K562 (cell line): Measurements from ENCODE around the gene KATNAL1. TPM values are rescaled to one million over a fixed set of nuclear protein-coding genes. Genes with fewer than 3 reads are reported as not detected.
A peak's percentile ranks its signal among the peaks of the same experiment; 100 is the strongest.

Source experiments
- ATAC-seq: fragments of 200-7000 bp; cut with Tn5 transposase; 3 replicates; pipeline ENCODE4 v1.9.1; 2020; ENCODE audit warnings: moderate library complexity
- BruUV-seq: library from RNA; stranded (reverse); fragments of 400-500 nt; replicated peaks from 2 replicates; lab custom pipeline; 2021; lab: Mats Ljungman, UMichigan
- CTCF ChIA-PET: fragments of 300-600 bp; formaldehyde crosslinking; extraction: SDS; loops from one replicate; lab custom pipeline; 2021; ENCODE audit warnings: low intra/inter-chr PET ratio; lab: Yijun Ruan, JAX
- POLR2A ChIA-PET: fragments of 300-600, 350-650 bp; sonication (Branson Sonifier 250); formaldehyde crosslinking; extraction: SDS; loops from one replicate; lab custom pipeline; 2021; ENCODE audit warnings: antibody characterized with exemption, inconsistent platforms; lab: Yijun Ruan, JAX
- DNase-seq, 4 experiments: peaks; one replicate each; pipeline versions ENCODE4 v3.0.0 to v3.0.0-alpha.2; 2011 to 2018; ENCODE audit warnings: low spot score in 3 of 4, mixed read lengths in 3 of 4; ENCODE audit errors: extremely low read depth in 1 of 4
- FAIRE-seq: peaks from 2 replicates; lab custom pipeline; 2011; peaks lifted over from hg19 to GRCh38; lab: Jason Lieb, UNC
- H2AFZ ChIP-seq: 2 replicates; pipeline ENCODE4 v1.6.0; 2011; ENCODE audit warnings: low read depth, low read length, control low read depth, inconsistent platforms
- H3K27ac ChIP-seq: fragments of 200-600 bp; 3 replicates; pipeline ENCODE4 v1.8.0; 2011; ENCODE audit warnings: low read depth, mild to moderate bottlenecking, control low read depth, inconsistent platforms, low read length, moderate library complexity, mixed read lengths; ENCODE audit errors: extremely low read depth
- H3K27me3 ChIP-seq, 2 experiments: fragments of 300-600 bp in 1 of 2; 2 replicates in 1 of 2; 3 replicates in 1 of 2; pipeline versions ENCODE4 v1.6.0 to v1.8.0; 2011; ENCODE audit warnings: inconsistent platforms in 2 of 2, low read length in 2 of 2, mild to moderate bottlenecking in 1 of 2, mixed read lengths in 1 of 2, moderate library complexity in 1 of 2; ENCODE audit not compliant: control insufficient read depth in 2 of 2, insufficient read depth in 2 of 2
- H3K36me3 ChIP-seq: fragments of 300-600 bp; 3 replicates; pipeline ENCODE4 v1.8.0; 2011; ENCODE audit warnings: mild to moderate bottlenecking, low read length, inconsistent platforms; ENCODE audit not compliant: control insufficient read depth, insufficient read depth
- H3K4me1 ChIP-seq, 2 experiments: fragments of 200-600 bp in 1 of 2; replicated peaks in 1 of 2; 2 replicates in 1 of 2; 3 replicates in 1 of 2; pipeline versions ENCODE4 v1.5.1 to v1.8.0; 2011; ENCODE audit warnings: inconsistent platforms in 2 of 2, low read length in 2 of 2, mild to moderate bottlenecking in 1 of 2, mixed read lengths in 1 of 2, moderate library complexity in 1 of 2; ENCODE audit not compliant: control insufficient read depth in 2 of 2, insufficient read depth in 2 of 2
- H3K4me2 ChIP-seq: 2 replicates; pipeline ENCODE4 v1.6.1; 2011; ENCODE audit warnings: low read length, control low read depth, inconsistent platforms, mixed read lengths; ENCODE audit not compliant: insufficient read depth
- H3K4me3 ChIP-seq: fragments of 200-600 bp; sonication (generic), shearing (Covaris generic); 2 replicates; pipeline ENCODE4 v1.5.1; 2016; ENCODE audit warnings: control low read depth, inconsistent platforms
- H3K79me2 ChIP-seq: fragments of 200-600 bp; 3 replicates; pipeline ENCODE4 v1.8.0; 2011; ENCODE audit warnings: low read length, inconsistent platforms; ENCODE audit not compliant: control insufficient read depth, insufficient read depth
- H3K9ac ChIP-seq, 2 experiments: 2 replicates each; pipeline versions ENCODE4 v1.6.0 to v1.6.1; 2011; ENCODE audit warnings: low read depth in 2 of 2, low read length in 2 of 2, control low read depth in 1 of 2, inconsistent platforms in 1 of 2, mild to moderate bottlenecking in 1 of 2, mixed read lengths in 1 of 2; ENCODE audit not compliant: insufficient read depth in 1 of 2
- H3K9me1 ChIP-seq: one replicate; pipeline ENCODE4 v1.6.0; 2011; ENCODE audit warnings: inconsistent platforms, mild to moderate bottlenecking, low read length, moderate library complexity; ENCODE audit not compliant: control insufficient read depth, insufficient read depth
- H3K9me3 ChIP-seq: replicated peaks from 2 replicates; pipeline ENCODE4 v1.5.1; 2011; ENCODE audit warnings: low read depth, low read length, inconsistent platforms; ENCODE audit not compliant: control insufficient read depth, insufficient read depth
- H4K20me1 ChIP-seq: replicated peaks from 2 replicates; pipeline ENCODE4 v1.6.1; 2011; ENCODE audit warnings: low read length, inconsistent platforms, mixed read lengths; ENCODE audit not compliant: control insufficient read depth, insufficient read depth
- ADNP ChIP-seq: fragments of 200-800 bp; sonication (Bioruptor generic); IDR thresholded peaks from 2 replicates; pipeline ENCODE4 v1.6.1; 2016; ENCODE audit warnings: missing genetic modification characterization, missing compliant biosample characterization
- ETV6 ChIP-seq, 3 experiments: fragments of 150-350 bp in 1 of 3; sonication (generic) in 1 of 3; formaldehyde crosslinking in 1 of 3; IDR thresholded peaks; 2 replicates each; pipeline versions ENCODE4 v1.6.1 to v1.8.0; 2014 to 2022; ENCODE audit warnings: borderline replicate concordance in 2 of 3, low read depth in 2 of 3, antibody characterized with exemption in 1 of 3, low read length in 1 of 3, mild to moderate bottlenecking in 1 of 3, missing genetic modification reagents in 1 of 3
- FOSL1 ChIP-seq: fragments of 200-800 bp; sonication (Bioruptor generic); conservative IDR thresholded peaks from 2 replicates; pipeline ENCODE4 v1.6.1; 2016; ENCODE audit warnings: missing genetic modification characterization, missing compliant biosample characterization
- GTF2A2 ChIP-seq: IDR thresholded peaks from 2 replicates; pipeline ENCODE4 v1.6.1; 2016; ENCODE audit warnings: mild to moderate bottlenecking, missing genetic modification characterization, missing compliant biosample characterization
- HCFC1 ChIP-seq: IDR thresholded peaks from 2 replicates; pipeline ENCODE4 v1.6.1; 2012; ENCODE audit warnings: low read depth, low read length, improper control_type of control experiment
- IRF9 ChIP-seq: fragments of 450-650 bp; IDR thresholded peaks from 2 replicates; pipeline ENCODE4 v1.6.1; 2016; ENCODE audit warnings: missing biosample characterization, missing genetic modification characterization
- NFATC3 ChIP-seq: fragments of 450-650 bp; IDR thresholded peaks from 2 replicates; pipeline ENCODE4 v1.6.1; 2017; ENCODE audit warnings: mild to moderate bottlenecking
- NFIC ChIP-seq: fragments of 450-650 bp; IDR thresholded peaks from 2 replicates; pipeline ENCODE4 v1.6.1; 2017; ENCODE audit warnings: mild to moderate bottlenecking, inconsistent platforms
- NFIX ChIP-seq: fragments of 250-450 bp; sonication (Bioruptor Pico); IDR thresholded peaks from 2 replicates; pipeline ENCODE4 v1.4.0; 2020; ENCODE audit warnings: low read depth, mild to moderate bottlenecking, moderate library complexity
- NR2C1 ChIP-seq, 2 experiments: fragments of 450-650 bp; IDR thresholded peaks; 2 replicates each; pipeline ENCODE4 v1.6.1; 2017; ENCODE audit warnings: mild to moderate bottlenecking in 2 of 2, antibody characterized with exemption in 1 of 2, inconsistent platforms in 1 of 2, missing compliant biosample characterization in 1 of 2, missing genetic modification characterization in 1 of 2
- RAD21 ChIP-seq, 2 experiments: fragments of 250-450 bp in 1 of 2; fragments of 450-650 bp in 1 of 2; sonication (Bioruptor Pico) in 1 of 2; formaldehyde crosslinking in 1 of 2; IDR thresholded peaks in 1 of 2; conservative IDR thresholded peaks in 1 of 2; 2 replicates each; pipeline versions ENCODE4 v1.4.0 to v1.8.0; 2020 to 2022; ENCODE audit warnings: mild to moderate bottlenecking in 2 of 2, moderate library complexity in 1 of 2
- SMARCC2 ChIP-seq: fragments of 450-650 bp; IDR thresholded peaks from 2 replicates; pipeline ENCODE4 v1.6.1; 2017; ENCODE audit warnings: antibody characterized with exemption, moderate library complexity, mild to moderate bottlenecking, low read depth
- TEAD4 ChIP-seq, 2 experiments: sonication (generic) in 1 of 2; formaldehyde crosslinking in 1 of 2; IDR thresholded peaks; 2 replicates each; pipeline versions ENCODE4 v1.6.1 to v1.8.0; 2012 to 2022; ENCODE audit warnings: borderline replicate concordance in 1 of 2, inconsistent platforms in 1 of 2, low read length in 1 of 2, mild to moderate bottlenecking in 1 of 2, missing genetic modification reagents in 1 of 2
- ZKSCAN3 ChIP-seq: fragments of 250-450 bp; sonication (Bioruptor Pico); IDR thresholded peaks from 2 replicates; pipeline ENCODE4 v1.4.0; 2020
- ZNF282 ChIP-seq: sonication (generic); formaldehyde crosslinking; IDR thresholded peaks from 2 replicates; pipeline ENCODE4 v1.8.1; 2023; ENCODE audit warnings: missing genetic modification reagents
- ZNF324 ChIP-seq: fragments of 250-450 bp; sonication (Bioruptor Pico); IDR thresholded peaks from 2 replicates; pipeline ENCODE4 v1.4.0; 2020; ENCODE audit warnings: mild to moderate bottlenecking
- ZNF707 ChIP-seq: fragments of 250-450 bp; sonication (Bioruptor Pico); conservative IDR thresholded peaks from 2 replicates; pipeline ENCODE4 v1.8.0; 2022; ENCODE audit warnings: inconsistent platforms, mild to moderate bottlenecking, moderate library complexity
- ZSCAN29 ChIP-seq: fragments of 450-650 bp; IDR thresholded peaks from 2 replicates; pipeline ENCODE4 v1.6.1; 2017
- WGBS: fragments of 100-300 bp; shearing (Covaris generic); methylation state at CpG from one replicate; pipeline ENCODE4 v1.1.6; 2016; ENCODE audit warnings: low coverage, mixed read lengths; ENCODE audit not compliant: insufficient coverage; ENCODE audit errors: missing lambda C conversion rate; 5-methylcytosine and 5-hydroxymethylcytosine counted together
- in situ Hi-C: fragments of 300-500 bp; cut with MboI; formaldehyde crosslinking; loops from 4 replicates; pipeline ENCODE4 v1.15.0; 2018; ENCODE audit warnings: inconsistent platforms, mixed read lengths
- intact Hi-C: fragments of 100-400 bp; cut with micrococcal nuclease; formaldehyde crosslinking; loops from 2 replicates; pipeline ENCODE4 v1.14.2; 2022
- polyA plus RNA-seq, 8 experiments: library from polyadenylated mRNA; depleted of rRNA in 4 of 8; stranded (reverse) in 5 of 8; unstranded in 3 of 8; fragments of >200 nt; fragmentation: Nextera tagmentation in 2 of 8; fragmentation: Illumina TruSeq in 1 of 8; extraction: Ambion mirVana in 2 of 8; extraction: Trizol in 1 of 8; gene quantifications; 2 replicates each; pipeline versions ENCODE4 v1.2.1 to v1.2.3, GENCODE V29; 2011 to 2014; ENCODE audit warnings: inconsistent platforms in 1 of 8, missing spikeins in 1 of 8
- total RNA-seq, 7 experiments: library from RNA; depleted of rRNA in 6 of 7; stranded (reverse); fragments of >200 nt in 6 of 7; fragmentation: Illumina TruSeq in 2 of 7; extraction: Trizol in 2 of 7; gene quantifications; 2 replicates each; pipeline versions ENCODE4 v1.2.1 to v1.2.3, GENCODE V29; 2011 to 2021; ENCODE audit warnings: low replicate concordance in 1 of 7
- TF ChIP-seq, protein P1 (sequence below), 2 experiments: fragments of 450-650 bp in 1 of 2; IDR thresholded peaks; 2 replicates each; pipeline ENCODE4 v1.6.1; 2011 to 2017; ENCODE audit warnings: low read depth in 2 of 2, antibody characterized with exemption in 1 of 2, borderline replicate concordance in 1 of 2, low read length in 1 of 2, mild to moderate bottlenecking in 1 of 2, mixed read lengths in 1 of 2; ENCODE audit not compliant: control insufficient read depth in 1 of 2

The KATNAL1 gene
- total and polyA plus RNA-seq, 9 of the 15 experiments (the other 6 are each of a cell fraction or from before 2014, with no cell fraction given), result 2.5 to 8.2 (median 5.5) TPM

DNA sequence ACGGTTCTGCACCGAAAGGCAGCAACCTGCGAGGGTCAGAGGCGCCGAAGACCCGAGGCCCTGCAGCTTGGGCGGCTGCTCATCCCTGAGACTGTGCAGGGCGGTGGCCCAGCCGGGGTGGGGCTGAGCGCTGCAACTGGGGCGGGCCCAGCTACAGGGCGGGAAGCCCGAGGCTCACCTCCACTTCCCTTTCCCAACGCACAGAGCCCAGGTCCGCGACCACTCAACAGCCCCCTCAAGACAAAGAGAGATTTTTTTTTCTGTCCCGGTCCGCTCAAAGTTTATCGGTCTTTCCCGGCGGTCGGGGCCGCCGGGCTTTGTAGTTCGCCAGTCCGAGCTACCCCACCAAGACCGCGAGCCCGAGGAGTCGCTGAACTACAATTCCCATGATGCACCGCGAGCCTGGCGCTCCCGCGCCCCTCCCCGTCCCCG lies 573 bp downstream of the KATNAL1 start:
- DNase-seq (peak; percentile 72 to 93 (median 78)), ATAC-seq (peak; percentile 88), FAIRE-seq (peak; percentile 35)
- Histone ChIP-seq H3K9me3 (no peaks in the 10 kb centered on the region), H3K4me3 (peak overlapping the region; percentile 82), H3K4me1 (peaks cover 5 to 27% of the 10 kb centered on the region in 2 experiments; a peak in 4 of 5 replicates), H4K20me1 (no peaks in the 10 kb centered on the region), H3K4me2 (peak overlapping the region; percentile 82), H3K36me3 (no peaks in the 10 kb centered on the region), H3K79me2 (peaks cover 57% of the 10 kb centered on the region), H2AFZ (peak overlapping the region; percentile 94), H3K27me3 (no peaks in the 10 kb centered on the region), H3K27ac (peak overlapping the region; percentile 91), H3K9me1 (no peaks in the 10 kb centered on the region), H3K9ac (peak overlapping the region; percentile 84 to 97)
- in situ Hi-C loops, result no loop called here
- intact Hi-C loops, result loop anchor here (5.0 kb wide), 1 partner anchor 161 kb away; the partner anchor contains the start of gene HMGB1
- ChIA-PET CTCF (no interaction called here), POLR2A (interaction anchor here (0.6 to 3.1 kb wide), 7 partner anchors 11 to 432 kb away, joined by 3 to 16 read pairs (median 3); no protein-coding TSS in a partner anchor)
- WGBS, result 0% methylated on average over 16 of the region's 37 CpGs
- no TSS peak for BruUV-seq
- TF ChIP-seq TEAD4 (IDR thresholded peaks at IDR 0.05; ENCODE audit: low read length) (no peak), TEAD4 (CRISPR knock-in tag; IDR thresholded peaks at IDR 0.05; ENCODE audit: borderline replicate concordance) (no peak), RAD21 (CRISPR knock-in tag; conservative IDR thresholded peaks at IDR 0.05 in 1 of 2, IDR thresholded peaks at IDR 0.05 in 1 of 2) (no peak), NFATC3 (no peak), IRF9 (tag) (no peak), ZSCAN29 (no peak), SMARCC2 (no peak), ZNF707 (CRISPR knock-in tag) (no peak), NFIX (CRISPR knock-in tag) (no peak), ZKSCAN3 (CRISPR knock-in tag) (no peak), NR2C1 (IDR thresholded peaks at IDR 0.05) (no peak), NR2C1 (tag; IDR thresholded peaks at IDR 0.05) (no peak), ZNF324 (CRISPR knock-in tag) (no peak), HCFC1 (peak; percentile 90), NFIC (no peak), ZNF282 (CRISPR knock-in tag) (no peak), FOSL1 (0 out of 2 replicates have a peak, but pooled peaks have one; percentile 12), ADNP (tag) (no peak), ETV6 (IDR thresholded peaks at IDR 0.05; ENCODE audit: borderline replicate concordance in 1 of 2, low read depth in 2 of 2, low read length in 1 of 2) (no peak), ETV6 (CRISPR knock-in tag; IDR thresholded peaks at IDR 0.05; ENCODE audit: borderline replicate concordance) (no peak), GTF2A2 (tag) (no peak)
- TF ChIP-seq, protein P1, sequence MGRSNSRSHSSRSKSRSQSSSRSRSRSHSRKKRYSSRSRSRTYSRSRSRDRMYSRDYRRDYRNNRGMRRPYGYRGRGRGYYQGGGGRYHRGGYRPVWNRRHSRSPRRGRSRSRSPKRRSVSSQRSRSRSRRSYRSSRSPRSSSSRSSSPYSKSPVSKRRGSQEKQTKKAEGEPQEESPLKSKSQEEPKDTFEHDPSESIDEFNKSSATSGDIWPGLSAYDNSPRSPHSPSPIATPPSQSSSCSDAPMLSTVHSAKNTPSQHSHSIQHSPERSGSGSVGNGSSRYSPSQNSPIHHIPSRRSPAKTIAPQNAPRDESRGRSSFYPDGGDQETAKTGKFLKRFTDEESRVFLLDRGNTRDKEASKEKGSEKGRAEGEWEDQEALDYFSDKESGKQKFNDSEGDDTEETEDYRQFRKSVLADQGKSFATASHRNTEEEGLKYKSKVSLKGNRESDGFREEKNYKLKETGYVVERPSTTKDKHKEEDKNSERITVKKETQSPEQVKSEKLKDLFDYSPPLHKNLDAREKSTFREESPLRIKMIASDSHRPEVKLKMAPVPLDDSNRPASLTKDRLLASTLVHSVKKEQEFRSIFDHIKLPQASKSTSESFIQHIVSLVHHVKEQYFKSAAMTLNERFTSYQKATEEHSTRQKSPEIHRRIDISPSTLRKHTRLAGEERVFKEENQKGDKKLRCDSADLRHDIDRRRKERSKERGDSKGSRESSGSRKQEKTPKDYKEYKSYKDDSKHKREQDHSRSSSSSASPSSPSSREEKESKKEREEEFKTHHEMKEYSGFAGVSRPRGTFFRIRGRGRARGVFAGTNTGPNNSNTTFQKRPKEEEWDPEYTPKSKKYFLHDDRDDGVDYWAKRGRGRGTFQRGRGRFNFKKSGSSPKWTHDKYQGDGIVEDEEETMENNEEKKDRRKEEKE (IDR thresholded peaks at IDR 0.05; ENCODE audit: borderline replicate concordance in 1 of 2, control insufficient read depth in 1 of 2, low read depth in 2 of 2, low read length in 1 of 2), result no peak
